H9 (cell line): Measurements from ENCODE around the gene FARP1. TPM values are rescaled to one million over a fixed set of nuclear protein-coding genes. Genes with fewer than 3 reads are reported as not detected.

Source experiments
- DNase-seq: peaks from one replicate; pipeline ENCODE4 v3.0.0-alpha.2; 2017
- H2AFZ ChIP-seq: one replicate; pipeline ENCODE4 v1.6.1; 2013; ENCODE audit warnings: mild to moderate bottlenecking, low read length, control low read depth, moderate library complexity
- H2AK5ac ChIP-seq: 2 replicates; pipeline ENCODE4 v1.6.1; 2013; ENCODE audit warnings: low read length, control low read depth, mixed read lengths; ENCODE audit not compliant: insufficient read length
- H2BK120ac ChIP-seq: one replicate; pipeline ENCODE4 v1.6.1; 2013; ENCODE audit warnings: low read depth, mild to moderate bottlenecking, low read length, control low read depth, inconsistent platforms; ENCODE audit not compliant: poor library complexity, severe bottlenecking
- H2BK12ac ChIP-seq: 2 replicates; pipeline ENCODE4 v1.6.1; 2013; ENCODE audit warnings: low read length, control low read depth, mixed read lengths, low read depth; ENCODE audit not compliant: insufficient read length
- H2BK15ac ChIP-seq: 2 replicates; pipeline ENCODE4 v1.6.1; 2013; ENCODE audit warnings: low read depth, low read length, control low read depth
- H2BK20ac ChIP-seq: one replicate; pipeline ENCODE4 v1.6.1; 2013; ENCODE audit warnings: low read depth, mild to moderate bottlenecking, low read length, control low read depth, inconsistent platforms; ENCODE audit not compliant: poor library complexity, severe bottlenecking
- H2BK5ac ChIP-seq: 2 replicates; pipeline ENCODE4 v1.6.1; 2013; ENCODE audit warnings: low read length, control low read depth, mixed read lengths; ENCODE audit not compliant: insufficient read length
- H3K14ac ChIP-seq: 2 replicates; pipeline ENCODE4 v1.6.1; 2013; ENCODE audit warnings: low read length, control low read depth; ENCODE audit not compliant: insufficient read depth
- H3K18ac ChIP-seq: 2 replicates; pipeline ENCODE4 v1.6.1; 2013; ENCODE audit warnings: low read depth, mild to moderate bottlenecking, mixed read lengths, low read length, control low read depth; ENCODE audit not compliant: insufficient read length
- H3K23ac ChIP-seq: 2 replicates; pipeline ENCODE4 v1.6.1; 2013; ENCODE audit warnings: low read length, control low read depth, mixed read lengths, low read depth; ENCODE audit not compliant: insufficient read length
- H3K23me2 ChIP-seq: 2 replicates; pipeline ENCODE4 v1.6.1; 2013; ENCODE audit warnings: low read depth, mild to moderate bottlenecking, mixed read lengths, low read length, control low read depth; ENCODE audit not compliant: insufficient read length, poor library complexity, severe bottlenecking
- H3K27ac ChIP-seq: 2 replicates; pipeline ENCODE4 v1.5.1; 2013; ENCODE audit warnings: low read length, control low read depth, mixed read lengths, low read depth; ENCODE audit not compliant: insufficient read length
- H3K27me3 ChIP-seq: 2 replicates; pipeline ENCODE4 v1.6.1; 2013; ENCODE audit warnings: low read length, control low read depth, inconsistent platforms; ENCODE audit not compliant: insufficient read depth
- H3K4ac ChIP-seq: 2 replicates; pipeline ENCODE4 v1.6.1; 2013; ENCODE audit warnings: low read depth, mild to moderate bottlenecking, control low read depth, inconsistent platforms, low read length, moderate library complexity
- H3K4me1 ChIP-seq: 2 replicates; pipeline ENCODE4 v1.6.1; 2013; ENCODE audit warnings: low read length, control low read depth, inconsistent platforms; ENCODE audit not compliant: insufficient read depth
- H3K4me2 ChIP-seq: 2 replicates; pipeline ENCODE4 v1.6.1; 2013; ENCODE audit warnings: low read length, control low read depth, mixed read lengths; ENCODE audit not compliant: insufficient read length, insufficient read depth
- H3K56ac ChIP-seq: 2 replicates; pipeline ENCODE4 v1.6.1; 2013; ENCODE audit warnings: low read depth, mild to moderate bottlenecking, mixed read lengths, low read length, control low read depth; ENCODE audit not compliant: insufficient read length
- H3K79me1 ChIP-seq: 2 replicates; pipeline ENCODE4 v1.6.1; 2013; ENCODE audit warnings: low read depth, mild to moderate bottlenecking, moderate library complexity, low read length, control low read depth, inconsistent platforms; ENCODE audit not compliant: insufficient read depth, poor library complexity, severe bottlenecking
- H3K79me2 ChIP-seq: 2 replicates; pipeline ENCODE4 v1.6.1; 2013; ENCODE audit warnings: low read length, control low read depth, inconsistent platforms; ENCODE audit not compliant: insufficient read depth
- H3K9ac ChIP-seq: 2 replicates; pipeline ENCODE4 v1.6.1; 2013; ENCODE audit warnings: low read length, control low read depth, mixed read lengths; ENCODE audit not compliant: insufficient read length; ENCODE audit errors: extremely low read depth
- H3K9me3 ChIP-seq: one replicate; pipeline ENCODE4 v1.6.1; 2013; ENCODE audit warnings: low read depth, low read length, inconsistent platforms; ENCODE audit not compliant: control insufficient read depth
- H3T11ph ChIP-seq: one replicate; pipeline ENCODE4 v1.6.1; 2013; ENCODE audit warnings: mild to moderate bottlenecking, low read length, control low read depth, inconsistent platforms
- H4K20me1 ChIP-seq: one replicate; pipeline ENCODE4 v1.6.1; 2013; ENCODE audit not compliant: control insufficient read depth, insufficient read length, insufficient read depth
- H4K5ac ChIP-seq: 2 replicates; pipeline ENCODE4 v1.6.1; 2013; ENCODE audit warnings: low read depth, mild to moderate bottlenecking, mixed read lengths, low read length, control low read depth; ENCODE audit not compliant: insufficient read length
- H4K8ac ChIP-seq: replicated peaks from 2 replicates; pipeline ENCODE4 v1.6.1; 2013; ENCODE audit warnings: low read length, control low read depth, mixed read lengths, low read depth; ENCODE audit not compliant: insufficient read length
- H4K91ac ChIP-seq: 2 replicates; pipeline ENCODE4 v1.6.1; 2013; ENCODE audit warnings: low read depth, mild to moderate bottlenecking, moderate library complexity, mixed read lengths, low read length, control low read depth; ENCODE audit not compliant: insufficient read length
- H3K27ac Mint-ChIP-seq, 3 experiments: 2 replicates in 2 of 3; 3 replicates in 1 of 3; pipeline ENCODE4 v1.8.0; 2020 to 2021; ENCODE audit warnings: mixed read lengths in 3 of 3, mild to moderate bottlenecking in 1 of 3, moderate library complexity in 1 of 3
- H3K27me3 Mint-ChIP-seq: 2 replicates; pipeline ENCODE4 v1.8.0; 2021; ENCODE audit warnings: low read depth, mild to moderate bottlenecking, moderate library complexity, mixed read lengths
- H3K36me3 Mint-ChIP-seq, 3 experiments: 2 replicates in 2 of 3; 3 replicates in 1 of 3; pipeline ENCODE4 v1.8.0; 2020 to 2021; ENCODE audit warnings: low read depth in 3 of 3, mixed read lengths in 3 of 3; ENCODE audit not compliant: insufficient read depth in 1 of 3
- H3K4me1 Mint-ChIP-seq, 2 experiments: 2 replicates each; pipeline ENCODE4 v1.8.0; 2020; ENCODE audit warnings: mixed read lengths in 2 of 2
- H3K4me3 Mint-ChIP-seq, 2 experiments: 2 replicates in 1 of 2; 3 replicates in 1 of 2; pipeline ENCODE4 v1.8.0; 2020 to 2021; ENCODE audit warnings: mild to moderate bottlenecking in 2 of 2, mixed read lengths in 2 of 2, moderate library complexity in 1 of 2
- H3K9me3 Mint-ChIP-seq, 2 experiments: 2 replicates in 1 of 2; 3 replicates in 1 of 2; pipeline ENCODE4 v1.8.0; 2020; ENCODE audit warnings: mild to moderate bottlenecking in 2 of 2, mixed read lengths in 2 of 2, moderate library complexity in 1 of 2
- WGBS: extraction: QIAGEN DNeasy Blood & Tissue Kit; methylation state at CpG from one replicate; pipeline ENCODE4 v1.1.7; 2013; ENCODE audit warnings: missing lambda C conversion rate, low lambda C conversion rate, mixed read lengths; ENCODE audit not compliant: insufficient read length; ENCODE audit errors: extremely low coverage; 5-methylcytosine and 5-hydroxymethylcytosine counted together
- total RNA-seq: library from RNA; stranded (reverse); gene quantifications from 2 replicates; pipeline ENCODE4 v1.2.1, GENCODE V29; 2021
- TF ChIP-seq, protein P1 (sequence below): fragments of 200-600 bp; sonication (generic); conservative IDR thresholded peaks from 3 replicates; pipeline ENCODE4 v1.8.0; 2021; ENCODE audit warnings: antibody characterized with exemption, mild to moderate bottlenecking

The FARP1 gene
- total RNA-seq, 1 experiment from 2014 or later = 95.9 TPM

DNA sequence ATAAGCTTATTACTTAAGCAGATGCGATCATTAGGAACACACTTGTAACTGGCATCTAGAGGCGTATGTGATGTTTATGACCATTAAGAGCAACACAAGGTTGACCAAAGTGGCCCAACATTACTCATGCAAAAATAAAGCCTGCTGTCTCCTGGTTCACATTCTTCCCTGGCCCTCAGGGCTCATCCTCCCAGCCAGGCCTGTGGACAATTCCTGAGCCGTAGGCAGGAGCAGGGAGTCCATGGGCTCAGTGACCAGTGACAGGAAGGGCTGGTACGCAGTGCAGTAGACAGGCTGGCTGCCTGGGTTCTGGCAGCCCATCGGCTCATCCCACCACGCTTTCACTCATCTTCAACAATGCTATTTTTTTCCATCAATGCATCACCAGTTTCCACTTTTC lies 328.0 kb downstream of the FARP1 start:
- TF ChIP-seq, protein P1, sequence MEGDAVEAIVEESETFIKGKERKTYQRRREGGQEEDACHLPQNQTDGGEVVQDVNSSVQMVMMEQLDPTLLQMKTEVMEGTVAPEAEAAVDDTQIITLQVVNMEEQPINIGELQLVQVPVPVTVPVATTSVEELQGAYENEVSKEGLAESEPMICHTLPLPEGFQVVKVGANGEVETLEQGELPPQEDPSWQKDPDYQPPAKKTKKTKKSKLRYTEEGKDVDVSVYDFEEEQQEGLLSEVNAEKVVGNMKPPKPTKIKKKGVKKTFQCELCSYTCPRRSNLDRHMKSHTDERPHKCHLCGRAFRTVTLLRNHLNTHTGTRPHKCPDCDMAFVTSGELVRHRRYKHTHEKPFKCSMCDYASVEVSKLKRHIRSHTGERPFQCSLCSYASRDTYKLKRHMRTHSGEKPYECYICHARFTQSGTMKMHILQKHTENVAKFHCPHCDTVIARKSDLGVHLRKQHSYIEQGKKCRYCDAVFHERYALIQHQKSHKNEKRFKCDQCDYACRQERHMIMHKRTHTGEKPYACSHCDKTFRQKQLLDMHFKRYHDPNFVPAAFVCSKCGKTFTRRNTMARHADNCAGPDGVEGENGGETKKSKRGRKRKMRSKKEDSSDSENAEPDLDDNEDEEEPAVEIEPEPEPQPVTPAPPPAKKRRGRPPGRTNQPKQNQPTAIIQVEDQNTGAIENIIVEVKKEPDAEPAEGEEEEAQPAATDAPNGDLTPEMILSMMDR = no peak
- Histone ChIP-seq H4K8ac (no peak overlapping the region), H3K4me1 (peaks cover 2% of the 10 kb centered on the region; the same call in 1 of the 2 replicates), H3K9me3 (no peaks in the 10 kb centered on the region), H4K20me1 (no peaks in the 10 kb centered on the region), H3K14ac (no peak overlapping the region), H3K18ac (no peak overlapping the region), H3K4ac (no peak overlapping the region), H3K27me3 (no peaks in the 10 kb centered on the region), H3K27ac (no peak overlapping the region), H2BK20ac (no peak overlapping the region), H3K79me1 (peaks cover 12% of the 10 kb centered on the region), H3K56ac (no peak overlapping the region), H3K79me2 (no peaks in the 10 kb centered on the region; the same call in 1 of the 2 replicates), H4K5ac (no peak overlapping the region), H2AFZ (no peak overlapping the region), H2AK5ac (no peak overlapping the region), H2BK5ac (no peak overlapping the region), H3K23ac (no peak overlapping the region), H2BK15ac (no peak overlapping the region), H3K23me2 (no peaks in the 10 kb centered on the region), H2BK120ac (no peak overlapping the region), H3K4me2 (no peak overlapping the region), H3T11ph (no peak overlapping the region), H3K9ac (no peak overlapping the region), H4K91ac (no peak overlapping the region), H2BK12ac (no peak overlapping the region)
- no peak overlapping the region for H3K27ac Mint-ChIP-seq
- peaks cover 31 to 44% (median 39%) of the 10 kb centered on the region in 3 experiments; a peak in 6 of 7 replicates for H3K36me3 Mint-ChIP-seq
- no CpG with 5 or more reads among the region's 6 CpGs for WGBS
- H3K27me3 Mint-ChIP-seq = no peaks in the 10 kb centered on the region
- H3K4me1 Mint-ChIP-seq = peaks cover 12 to 19% of the 10 kb centered on the region in 2 experiments
- no peaks in the 10 kb centered on the region; a peak in 1 of 5 replicates for H3K9me3 Mint-ChIP-seq
- DNase-seq = no peak
- no peak overlapping the region for H3K4me3 Mint-ChIP-seq
